GM12891 (cell line): ENCODE results near the gene RALGAPA2.

Source experiments
- POLR2A ChIP-seq: IDR thresholded peaks from 2 replicates; pipeline ENCODE4 v1.6.1; 2011; ENCODE audit warnings: low read depth, low read length, control low read depth
- POLR2AphosphoS5 ChIP-seq: IDR thresholded peaks from 2 replicates; pipeline ENCODE4 v1.6.1; 2011; ENCODE audit warnings: low read depth, low read length, control low read depth
- SPI1 ChIP-seq: IDR thresholded peaks from 2 replicates; pipeline ENCODE4 v1.6.1; 2011; ENCODE audit warnings: low read depth, low read length, control low read depth
- TAF1 ChIP-seq: IDR thresholded peaks from 2 replicates; pipeline ENCODE4 v1.6.1; 2011; ENCODE audit warnings: low read depth, low read length, control low read depth

DNA sequence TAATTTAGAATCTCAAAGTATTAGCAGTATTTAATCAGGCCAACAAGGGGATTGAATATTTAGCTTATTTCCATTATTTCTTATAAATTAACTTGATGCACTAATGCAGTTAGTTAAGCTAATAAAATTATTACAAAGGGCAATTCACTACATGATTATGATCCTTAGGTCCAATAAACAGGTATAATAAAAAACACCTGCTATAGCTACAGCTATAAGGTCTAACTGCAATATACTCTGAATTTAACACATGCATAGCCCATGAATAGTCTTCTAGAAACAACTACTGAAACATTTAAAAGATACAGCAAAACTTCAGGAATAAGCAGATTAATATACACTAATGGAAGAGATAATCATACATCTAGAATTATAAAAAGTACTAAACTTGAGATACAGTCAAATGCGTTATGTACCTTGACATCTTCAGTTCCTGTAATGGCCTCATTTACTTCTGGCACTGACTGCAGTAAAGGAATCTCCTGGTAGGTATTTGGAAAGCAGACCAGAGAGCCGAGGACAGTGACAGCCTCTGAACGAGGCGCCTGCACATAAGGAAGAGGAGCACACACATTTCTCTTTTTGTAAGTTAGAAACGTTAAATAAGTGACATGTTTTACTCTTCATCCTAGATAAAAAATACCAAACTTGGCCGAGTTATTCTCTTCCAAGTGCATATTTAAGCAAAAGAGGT is 176.1 kb downstream of the RALGAPA2 start:
- TF ChIP-seq POLR2A (no peak), TAF1 (no peak), SPI1 (no peak), POLR2AphosphoS5 (no peak)
